LNCaP clone FGC (cell line): ENCODE measurements around the gene CHRND.

Experiments
- DNase-seq: peaks from one replicate; pipeline ENCODE4 v3.0.0-alpha.2; 2011; ENCODE audit warnings: low read depth
- H3K4me3 ChIP-seq: 2 replicates; pipeline ENCODE4 v1.5.1; 2011; ENCODE audit warnings: mild to moderate bottlenecking, low read depth, low read length, control low read depth
- TF ChIP-seq, protein P1 (sequence below): IDR thresholded peaks from 2 replicates; pipeline ENCODE4 v1.5.1; 2012; ENCODE audit warnings: mild to moderate bottlenecking; ENCODE audit not compliant: control insufficient read depth, insufficient read depth; ENCODE audit errors: extremely low read depth

Gene CHRND

DNA sequence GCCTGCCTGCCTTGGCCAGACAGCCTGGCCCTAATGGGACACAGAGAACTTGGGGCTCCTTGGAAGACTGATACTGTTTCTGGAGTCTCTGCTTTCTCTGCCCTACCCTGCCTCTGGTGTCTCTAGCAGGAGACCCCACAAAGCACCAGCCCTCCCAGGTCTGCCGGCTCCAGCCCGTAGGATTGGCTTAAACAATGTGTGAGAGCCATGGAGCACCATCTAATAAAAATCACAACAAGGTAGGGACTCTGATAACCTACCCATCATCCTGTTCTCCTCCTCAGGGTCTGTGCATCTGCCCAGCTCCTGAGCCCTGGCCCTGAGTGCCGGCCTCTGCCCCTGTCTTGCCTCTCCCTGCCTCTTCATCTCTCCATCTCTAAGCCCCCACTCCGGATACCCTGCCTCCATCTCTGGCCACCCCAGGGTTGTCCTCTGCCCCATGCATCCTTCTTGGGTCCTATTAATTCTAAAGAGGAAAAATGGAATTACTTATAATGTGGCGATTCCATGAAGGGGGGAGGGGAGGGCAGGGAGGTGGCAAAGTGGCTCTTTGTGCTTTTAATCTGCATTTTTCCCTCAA, 37.1 kb upstream of the CHRND start:
- H3K4me3 ChIP-seq = no peak overlapping the region
- TF ChIP-seq, protein P1, sequence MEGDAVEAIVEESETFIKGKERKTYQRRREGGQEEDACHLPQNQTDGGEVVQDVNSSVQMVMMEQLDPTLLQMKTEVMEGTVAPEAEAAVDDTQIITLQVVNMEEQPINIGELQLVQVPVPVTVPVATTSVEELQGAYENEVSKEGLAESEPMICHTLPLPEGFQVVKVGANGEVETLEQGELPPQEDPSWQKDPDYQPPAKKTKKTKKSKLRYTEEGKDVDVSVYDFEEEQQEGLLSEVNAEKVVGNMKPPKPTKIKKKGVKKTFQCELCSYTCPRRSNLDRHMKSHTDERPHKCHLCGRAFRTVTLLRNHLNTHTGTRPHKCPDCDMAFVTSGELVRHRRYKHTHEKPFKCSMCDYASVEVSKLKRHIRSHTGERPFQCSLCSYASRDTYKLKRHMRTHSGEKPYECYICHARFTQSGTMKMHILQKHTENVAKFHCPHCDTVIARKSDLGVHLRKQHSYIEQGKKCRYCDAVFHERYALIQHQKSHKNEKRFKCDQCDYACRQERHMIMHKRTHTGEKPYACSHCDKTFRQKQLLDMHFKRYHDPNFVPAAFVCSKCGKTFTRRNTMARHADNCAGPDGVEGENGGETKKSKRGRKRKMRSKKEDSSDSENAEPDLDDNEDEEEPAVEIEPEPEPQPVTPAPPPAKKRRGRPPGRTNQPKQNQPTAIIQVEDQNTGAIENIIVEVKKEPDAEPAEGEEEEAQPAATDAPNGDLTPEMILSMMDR = no peak
- DNase-seq = no peak

DNA sequence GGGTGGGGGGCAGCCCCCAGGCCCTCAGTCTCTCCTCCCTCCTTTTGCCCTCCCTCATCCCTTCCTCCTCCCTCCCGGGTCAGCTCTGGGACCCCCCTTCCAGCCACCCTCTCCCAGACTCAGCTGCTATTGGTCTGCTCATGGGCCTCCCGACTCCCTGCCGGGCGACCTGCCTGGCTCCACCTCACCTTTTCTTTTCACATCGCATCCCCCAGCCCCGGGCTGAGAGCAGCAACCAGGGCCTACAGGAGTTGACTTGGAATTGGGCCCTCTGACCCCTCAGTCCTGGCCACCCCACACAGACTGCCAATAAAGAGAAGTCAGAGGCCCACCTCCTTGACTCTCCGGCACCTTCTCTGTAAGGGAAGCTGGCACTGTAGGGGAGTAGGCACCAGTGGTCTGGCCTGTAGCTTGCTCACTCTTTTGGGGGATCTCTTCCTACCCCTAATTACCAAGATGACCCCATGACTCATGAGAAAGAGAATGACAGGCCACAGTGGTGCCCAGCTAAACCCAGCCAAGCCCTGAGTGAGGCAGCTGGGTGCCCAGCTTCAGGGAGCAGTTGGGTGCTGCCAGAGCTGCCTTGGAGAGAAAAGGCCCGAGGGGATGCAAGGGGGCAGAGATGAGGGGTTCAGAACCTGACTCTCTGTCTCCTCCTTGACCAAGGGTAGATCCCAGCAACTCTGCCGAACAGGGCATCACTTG, 36.3 kb upstream of the CHRND start:
- no peak overlapping the region for H3K4me3 ChIP-seq
- DNase-seq = no peak
- TF ChIP-seq, protein P1 = no peak

- no peak overlapping the region for H3K4me3 ChIP-seq
- TF ChIP-seq, protein P1 = no peak
These were observed 35.5 kb upstream of the CHRND start for GRCh38 chr2:232490221-232491138.

GRCh38 chr2:232491139-232491780, 34.7 kb upstream of the CHRND start:
- no peak overlapping the region for H3K4me3 ChIP-seq
- DNase-seq = no peak
- TF ChIP-seq, protein P1 = no peak

More at GRCh38 chr2:232490221-232491138, 35.5 kb upstream of the CHRND start:
- DNase-seq = no peak

GRCh38 chr2:232492236-232492848, 33.6 kb upstream of the CHRND start:
- no peak for DNase-seq
- TF ChIP-seq, protein P1 = no peak
- H3K4me3 ChIP-seq = no peak overlapping the region
